ENCODE data around the gene UTP4. TPM values are rescaled to one million over a fixed set of nuclear protein-coding genes. Genes with fewer than 3 reads are reported as not detected.

Gene UTP4
- total RNA-seq, 1 experiment from 2014 or later: 26.9 TPM

DNA sequence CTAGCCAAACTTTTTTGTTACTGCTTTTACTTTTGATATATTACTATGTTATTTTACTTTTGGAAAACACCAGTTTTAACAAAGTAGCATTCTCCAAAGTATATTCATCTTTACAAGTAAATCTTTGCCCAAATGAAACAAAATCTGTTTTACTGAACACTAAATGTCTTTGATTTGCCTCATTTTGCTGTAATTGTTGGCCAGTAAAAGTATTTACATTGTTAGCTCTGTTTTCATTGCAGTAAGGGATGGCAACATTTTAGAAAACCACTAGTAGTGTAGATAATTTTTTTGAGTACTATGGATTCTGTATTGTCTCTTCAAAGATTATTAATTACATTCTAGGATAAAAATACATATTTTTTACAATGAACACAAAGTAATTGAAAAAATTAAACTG, 65.1 kb downstream of the UTP4 start:
- H3K79me2 ChIP-seq (ENCODE audit: low read length): peaks cover 98% of the 10 kb centered on the region
- POLR2A ChIA-PET (ENCODE audit: unreplicated experiment): no interaction called here

GRCh38 chr16:69199382-69199781, 66.9 kb downstream of the UTP4 start:
- H3K4me2 ChIP-seq (ENCODE audit: low read length): peak overlapping the region; percentile 57
- H3K9me3 ChIP-seq (ENCODE audit: low read length): no peaks in the 10 kb centered on the region
- H2AFZ ChIP-seq (ENCODE audit: low read length): no peak overlapping the region
- ChIA-PET POLR2A (ENCODE audit: unreplicated experiment) (no interaction called here), CTCF (no interaction called here)
- ATAC-seq (0 out of 2 replicates have a peak, but pooled peaks have one; percentile 46), DNase-seq (peak; percentile 64)
- 0 out of 2 replicates have a peak, but pooled peaks cover 3% of the 10 kb centered on the region for H4K20me1 ChIP-seq (ENCODE audit: low read length)
- no peaks in the 10 kb centered on the region for H3K36me3 ChIP-seq (ENCODE audit: low read depth, low read length)
- no peaks in the 10 kb centered on the region for H3K27me3 ChIP-seq (ENCODE audit: low read length)
- H3F3A ChIP-seq (ENCODE audit: low read length, unreplicated experiment): peaks cover 3% of the 10 kb centered on the region
- no TSS peak for BruUV-seq (replicated peaks)
- H3K79me2 ChIP-seq (ENCODE audit: low read length): peaks cover 90% of the 10 kb centered on the region
- no peak overlapping the region for H3K4me3 ChIP-seq (ENCODE audit: low read length)
- TF ChIP-seq EZH2 (IDR thresholded peaks at IDR 0.05; ENCODE audit: low read length, unreplicated experiment): no peak
- TF ChIP-seq EZH2phosphoT487 (IDR thresholded peaks at IDR 0.05; ENCODE audit: borderline replicate concordance, low read length): no peak
- TF ChIP-seq, protein P1, sequence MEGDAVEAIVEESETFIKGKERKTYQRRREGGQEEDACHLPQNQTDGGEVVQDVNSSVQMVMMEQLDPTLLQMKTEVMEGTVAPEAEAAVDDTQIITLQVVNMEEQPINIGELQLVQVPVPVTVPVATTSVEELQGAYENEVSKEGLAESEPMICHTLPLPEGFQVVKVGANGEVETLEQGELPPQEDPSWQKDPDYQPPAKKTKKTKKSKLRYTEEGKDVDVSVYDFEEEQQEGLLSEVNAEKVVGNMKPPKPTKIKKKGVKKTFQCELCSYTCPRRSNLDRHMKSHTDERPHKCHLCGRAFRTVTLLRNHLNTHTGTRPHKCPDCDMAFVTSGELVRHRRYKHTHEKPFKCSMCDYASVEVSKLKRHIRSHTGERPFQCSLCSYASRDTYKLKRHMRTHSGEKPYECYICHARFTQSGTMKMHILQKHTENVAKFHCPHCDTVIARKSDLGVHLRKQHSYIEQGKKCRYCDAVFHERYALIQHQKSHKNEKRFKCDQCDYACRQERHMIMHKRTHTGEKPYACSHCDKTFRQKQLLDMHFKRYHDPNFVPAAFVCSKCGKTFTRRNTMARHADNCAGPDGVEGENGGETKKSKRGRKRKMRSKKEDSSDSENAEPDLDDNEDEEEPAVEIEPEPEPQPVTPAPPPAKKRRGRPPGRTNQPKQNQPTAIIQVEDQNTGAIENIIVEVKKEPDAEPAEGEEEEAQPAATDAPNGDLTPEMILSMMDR (conservative IDR thresholded peaks at IDR 0.05; ENCODE audit: low read depth, low read length): no peak
- intact Hi-C loops (cut with micrococcal nuclease): no loop called here
- peaks cover 22% of the 10 kb centered on the region for H3K4me1 ChIP-seq (ENCODE audit: insufficient read depth, low read length)
- H3K27ac ChIP-seq (ENCODE audit: low read length): peak overlapping the region; percentile 43; the same call in 1 of the 2 replicates
- no peaks in the 10 kb centered on the region for H3K9me2 ChIP-seq (replicated peaks; ENCODE audit: low read length)
- H3K9ac ChIP-seq (ENCODE audit: low read length): no peak overlapping the region

More for the DNA sequence above, 65.1 kb downstream of the UTP4 start:
- BruUV-seq (replicated peaks): no TSS peak
- Histone ChIP-seq H3K9me2 (replicated peaks; ENCODE audit: low read length) (no peaks in the 10 kb centered on the region), H3K9me3 (ENCODE audit: low read length) (no peaks in the 10 kb centered on the region), H3K27me3 (ENCODE audit: low read length) (no peaks in the 10 kb centered on the region), H3K27ac (ENCODE audit: low read length) (no peak overlapping the region), H3K4me1 (ENCODE audit: insufficient read depth, low read length) (peaks cover 31% of the 10 kb centered on the region), H4K20me1 (ENCODE audit: low read length) (peaks cover 11% of the 10 kb centered on the region; the same call in 1 of the 2 replicates), H3F3A (ENCODE audit: low read length, unreplicated experiment) (peaks cover 3% of the 10 kb centered on the region), H3K4me3 (ENCODE audit: low read length) (no peak overlapping the region), H3K9ac (ENCODE audit: low read length) (no peak overlapping the region), H3K4me2 (ENCODE audit: low read length) (no peak overlapping the region), H2AFZ (ENCODE audit: low read length) (no peak overlapping the region), H3K36me3 (ENCODE audit: low read depth, low read length) (no peaks in the 10 kb centered on the region)
- TF ChIP-seq EZH2 (IDR thresholded peaks at IDR 0.05; ENCODE audit: low read length, unreplicated experiment) (no peak), EZH2phosphoT487 (IDR thresholded peaks at IDR 0.05; ENCODE audit: borderline replicate concordance, low read length) (no peak)
- TF ChIP-seq, protein P1 (conservative IDR thresholded peaks at IDR 0.05; ENCODE audit: low read depth, low read length): no peak
- intact Hi-C loops (cut with micrococcal nuclease): no loop called here
- CTCF ChIA-PET: no interaction called here
- ATAC-seq: no peak
- no peak for DNase-seq

DNA sequence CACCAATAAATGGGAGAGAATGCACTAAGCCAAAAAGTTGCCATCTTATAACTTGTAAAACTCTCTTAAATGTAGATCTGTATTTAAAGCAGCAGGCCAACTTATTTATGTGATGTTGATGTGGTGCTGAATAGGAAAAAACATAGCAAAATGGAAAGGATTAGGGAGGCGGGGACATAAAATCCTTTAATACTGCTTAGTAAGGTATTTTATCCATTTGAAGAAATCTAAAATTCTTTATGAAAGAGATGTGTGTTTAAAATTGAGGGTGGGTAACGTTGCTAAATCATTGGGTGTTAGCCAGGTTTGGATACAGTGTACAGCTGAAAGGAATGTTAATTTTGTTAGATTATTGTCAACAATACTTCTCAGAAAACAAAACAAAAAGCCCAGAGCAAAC, 68.8 kb downstream of the UTP4 start:
- no peaks in the 10 kb centered on the region for H3K9me2 ChIP-seq (replicated peaks; ENCODE audit: low read length)
- H3K79me2 ChIP-seq (ENCODE audit: low read length): peaks cover 86% of the 10 kb centered on the region
- DNase-seq (no peak), ATAC-seq (no peak)
- no peaks in the 10 kb centered on the region for H3K36me3 ChIP-seq (ENCODE audit: low read depth, low read length)
- no peaks in the 10 kb centered on the region for H4K20me1 ChIP-seq (ENCODE audit: low read length)
- no peak overlapping the region for H3K4me3 ChIP-seq (ENCODE audit: low read length)
- peaks cover 22% of the 10 kb centered on the region for H3K4me1 ChIP-seq (ENCODE audit: insufficient read depth, low read length)
- ChIA-PET CTCF (no interaction called here), POLR2A (ENCODE audit: unreplicated experiment) (no interaction called here)
- H3K9ac ChIP-seq (ENCODE audit: low read length): no peak overlapping the region
- no peaks in the 10 kb centered on the region for H3K27me3 ChIP-seq (ENCODE audit: low read length)
- H3F3A ChIP-seq (ENCODE audit: low read length, unreplicated experiment): peaks cover 3% of the 10 kb centered on the region
- no TSS peak for BruUV-seq (replicated peaks)
- H3K9me3 ChIP-seq (ENCODE audit: low read length): no peaks in the 10 kb centered on the region
- no peak overlapping the region for H3K27ac ChIP-seq (ENCODE audit: low read length)
- TF ChIP-seq EZH2 (IDR thresholded peaks at IDR 0.05; ENCODE audit: low read length, unreplicated experiment) (no peak), EZH2phosphoT487 (IDR thresholded peaks at IDR 0.05; ENCODE audit: borderline replicate concordance, low read length) (no peak)
- TF ChIP-seq, protein P1 (conservative IDR thresholded peaks at IDR 0.05; ENCODE audit: low read depth, low read length): no peak
- intact Hi-C loops (cut with micrococcal nuclease): no loop called here
- no peak overlapping the region for H2AFZ ChIP-seq (ENCODE audit: low read length)
- no peak overlapping the region for H3K4me2 ChIP-seq (ENCODE audit: low read length)

Measured in PC-3 (cell line).